NCI-H2107 (cell line): ENCODE data around the gene SNAPC2.

Experiments used
- DNase-seq: peaks from one replicate; lab custom pipeline; 2025; lab: John Stamatoyannopoulos, UW

Gene SNAPC2

DNA sequence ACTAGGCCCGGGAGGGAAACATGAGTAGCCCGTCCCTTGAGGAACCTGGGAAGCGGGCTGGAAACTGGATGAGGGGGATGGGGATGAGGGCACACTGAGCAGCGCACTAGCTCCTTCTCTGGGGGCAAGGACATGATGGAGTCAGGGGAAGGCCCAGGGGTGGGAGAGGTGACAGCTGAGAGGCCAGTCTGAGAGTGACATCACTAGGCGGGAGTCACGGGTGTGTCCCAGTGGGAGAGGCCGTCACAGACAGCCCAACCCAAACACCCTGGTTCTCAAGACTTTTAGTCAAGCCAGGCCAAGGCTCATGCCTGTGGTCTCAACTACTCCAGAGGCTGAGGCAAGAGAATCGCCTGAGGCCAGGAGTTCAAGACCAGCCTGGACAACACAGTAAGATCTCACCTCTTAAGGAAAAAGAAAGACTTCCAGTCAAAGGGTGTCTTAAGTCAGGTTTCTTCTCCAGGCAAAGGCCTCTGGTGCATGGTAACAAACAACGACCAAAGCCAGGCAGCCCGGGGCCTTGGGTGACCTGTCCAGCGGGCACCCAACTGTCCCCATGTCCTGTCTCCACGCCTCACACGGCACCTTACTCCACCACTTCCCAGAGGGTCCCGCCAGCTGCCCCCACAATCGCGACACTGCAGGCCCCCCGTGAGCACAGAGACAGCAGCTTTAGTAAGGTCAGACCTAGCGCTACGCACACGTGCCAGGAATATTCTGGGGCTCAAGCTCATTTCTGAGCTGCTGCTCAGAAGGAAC, 48.8 kb downstream of the SNAPC2 start:
- no peak for DNase-seq

DNA sequence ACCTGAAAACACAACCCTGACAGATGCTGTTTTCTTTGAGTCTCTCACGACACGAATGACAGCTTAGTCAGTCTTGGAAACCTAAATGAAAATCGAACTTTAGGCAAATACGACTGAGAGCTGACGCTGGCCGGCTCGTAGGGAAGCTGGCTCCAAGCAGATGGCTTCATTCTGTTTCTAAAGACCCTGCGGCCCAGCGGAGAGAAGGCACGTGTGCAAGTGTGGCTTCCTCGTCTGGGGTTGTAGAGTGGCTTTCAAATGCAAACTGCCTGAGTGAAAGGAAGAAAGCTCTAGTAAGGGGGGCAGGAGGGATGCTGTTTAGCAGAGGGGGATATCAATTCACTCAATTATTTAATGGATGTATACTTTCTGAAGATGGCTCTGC, 49.4 kb downstream of the SNAPC2 start:
- DNase-seq = no peak

- no peak for DNase-seq
These were observed 50.7 kb downstream of the SNAPC2 start for GRCh38 chr19:7970716-7971448.

DNA sequence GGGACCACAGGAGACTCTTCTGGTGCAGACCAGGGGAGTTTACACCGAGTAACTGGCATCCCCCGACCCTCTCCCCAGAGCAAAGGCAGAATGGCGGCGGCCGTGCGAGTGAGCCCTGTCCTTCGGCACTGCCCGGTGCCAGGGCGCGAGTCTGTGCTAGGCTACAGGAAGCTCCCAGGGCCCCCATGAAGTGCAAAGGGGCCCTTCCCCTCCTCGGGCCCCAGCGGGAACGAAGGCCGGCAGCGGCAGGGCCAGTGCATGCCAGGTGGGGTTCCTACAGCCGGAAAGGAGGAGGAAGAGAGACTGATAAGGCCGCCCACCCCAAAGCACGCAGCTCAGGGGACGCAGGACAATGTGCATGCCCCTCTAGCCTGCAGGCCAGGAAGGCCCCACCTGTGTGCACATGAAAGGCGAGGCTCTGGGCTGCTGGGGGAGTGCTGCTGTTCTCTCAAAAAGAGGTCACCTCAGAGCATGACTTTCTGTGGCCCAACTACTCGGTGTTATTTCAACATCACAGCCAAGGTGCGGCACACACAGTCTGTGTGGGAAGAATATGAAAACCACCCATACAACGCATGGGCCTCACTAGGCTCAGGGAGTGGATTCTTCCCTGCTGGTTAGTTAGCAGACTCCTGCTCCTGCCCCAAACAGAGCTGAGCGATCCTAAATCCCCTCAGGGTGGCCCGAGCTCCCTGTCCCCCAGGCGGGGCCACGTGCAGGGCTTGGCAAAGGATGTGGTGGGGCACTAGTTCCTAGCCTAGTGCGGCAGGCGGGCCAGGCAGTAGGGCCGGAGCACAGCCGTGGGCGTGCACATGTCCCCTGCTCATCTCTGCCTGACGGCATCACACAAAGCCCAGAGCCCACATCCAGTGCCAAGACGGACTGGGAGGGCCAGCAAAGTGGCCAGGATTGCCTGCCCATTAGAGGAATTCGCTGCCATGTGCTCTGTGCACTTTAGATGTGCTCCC, 51.7 kb downstream of the SNAPC2 start:
- DNase-seq = no peak
